ENCODE measurements around the gene C1orf232.

C1orf232 gene

GRCh38 chr1:26156285-26157038 lies 12.3 kb downstream of the C1orf232 start:
- DNase-seq (ENCODE audit: low read depth in 2 of 2) = no peak

- no peak for DNase-seq (ENCODE audit: low read depth in 2 of 2)
These were observed 13.1 kb downstream of the C1orf232 start for GRCh38 chr1:26155370-26156284.

- DNase-seq (ENCODE audit: low read depth in 2 of 2) = no peak
These were observed 14.0 kb downstream of the C1orf232 start for GRCh38 chr1:26154750-26155149.

- no peak for DNase-seq (ENCODE audit: low read depth in 2 of 2)
These were observed 14.7 kb downstream of the C1orf232 start for GRCh38 chr1:26153966-26154532.

- DNase-seq (ENCODE audit: low read depth in 2 of 2) = no peak
These were observed 19.9 kb downstream of the C1orf232 start for GRCh38 chr1:26148887-26149286.

- no peak for DNase-seq (ENCODE audit: low read depth in 2 of 2)
These were observed 22.8 kb downstream of the C1orf232 start for GRCh38 chr1:26145960-26146294.

- DNase-seq (ENCODE audit: low read depth in 2 of 2) = peak; percentile 36 to 57
These were observed 23.5 kb downstream of the C1orf232 start for GRCh38 chr1:26145041-26145959.

- no peak for DNase-seq (ENCODE audit: low read depth in 2 of 2)
These were observed 26.6 kb downstream of the C1orf232 start for GRCh38 chr1:26142159-26142558.

- DNase-seq (ENCODE audit: low read depth in 2 of 2) = no peak
These were observed 29.7 kb downstream of the C1orf232 start for GRCh38 chr1:26138974-26139558.

- no peak for DNase-seq (ENCODE audit: low read depth in 2 of 2)
These were observed 34.3 kb downstream of the C1orf232 start for GRCh38 chr1:26134466-26134865.

- DNase-seq (ENCODE audit: low read depth in 2 of 2) = no peak
These were observed 36.0 kb downstream of the C1orf232 start for GRCh38 chr1:26132834-26133167.

GRCh38 chr1:26132128-26132833 lies 36.5 kb downstream of the C1orf232 start:
- DNase-seq (ENCODE audit: low read depth in 2 of 2) = no peak

GRCh38 chr1:26130695-26131094 lies 38.1 kb downstream of the C1orf232 start:
- no peak for DNase-seq (ENCODE audit: low read depth in 2 of 2)

GRCh38 chr1:26129778-26130177 lies 39.0 kb downstream of the C1orf232 start:
- no peak for DNase-seq (ENCODE audit: low read depth in 2 of 2)

- no peak for DNase-seq (ENCODE audit: low read depth in 2 of 2)
These were observed 41.3 kb downstream of the C1orf232 start for GRCh38 chr1:26127235-26128163.

- DNase-seq (ENCODE audit: low read depth in 2 of 2) = no peak
These were observed 42.3 kb downstream of the C1orf232 start for GRCh38 chr1:26126321-26127084.

GRCh38 chr1:26125946-26126320 lies 42.8 kb downstream of the C1orf232 start:
- DNase-seq (ENCODE audit: low read depth in 2 of 2) = no peak

GRCh38 chr1:26125382-26125781 lies 43.4 kb downstream of the C1orf232 start:
- DNase-seq (ENCODE audit: low read depth in 2 of 2) = no peak
